Stimulated activated memory B cell treated with anti-CD40 and anti-IgM and Interleukin-4, amounts not matched to agents 10 μg/mL and 1 μg/mL and 100 μg/mL, for 72 hours (primary cell): ENCODE measurements around the gene BRI3BP.

Experiments
- ATAC-seq: fragments of 150-1000 bp; cut with Tn5 transposase; 2 replicates; pipeline ENCODE4 v1.10.0; 2021
- H3K27ac Mint-ChIP-seq: one replicate; pipeline ENCODE4 v1.8.0; 2022; ENCODE audit warnings: mild to moderate bottlenecking, mixed read lengths
- H3K27me3 Mint-ChIP-seq: one replicate; pipeline ENCODE4 v1.8.0; 2022; ENCODE audit warnings: mixed read lengths
- H3K36me3 Mint-ChIP-seq: one replicate; pipeline ENCODE4 v1.8.0; 2022; ENCODE audit warnings: mixed read lengths
- H3K4me1 Mint-ChIP-seq: one replicate; pipeline ENCODE4 v1.8.0; 2022; ENCODE audit warnings: mixed read lengths
- H3K4me3 Mint-ChIP-seq: one replicate; pipeline ENCODE4 v1.8.0; 2022; ENCODE audit warnings: mild to moderate bottlenecking, moderate library complexity, mixed read lengths
- H3K9me3 Mint-ChIP-seq: one replicate; pipeline ENCODE4 v1.8.0; 2022; ENCODE audit warnings: mixed read lengths

Gene BRI3BP, protein sequence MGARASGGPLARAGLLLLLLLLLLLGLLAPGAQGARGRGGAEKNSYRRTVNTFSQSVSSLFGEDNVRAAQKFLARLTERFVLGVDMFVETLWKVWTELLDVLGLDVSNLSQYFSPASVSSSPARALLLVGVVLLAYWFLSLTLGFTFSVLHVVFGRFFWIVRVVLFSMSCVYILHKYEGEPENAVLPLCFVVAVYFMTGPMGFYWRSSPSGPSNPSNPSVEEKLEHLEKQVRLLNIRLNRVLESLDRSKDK

DNA sequence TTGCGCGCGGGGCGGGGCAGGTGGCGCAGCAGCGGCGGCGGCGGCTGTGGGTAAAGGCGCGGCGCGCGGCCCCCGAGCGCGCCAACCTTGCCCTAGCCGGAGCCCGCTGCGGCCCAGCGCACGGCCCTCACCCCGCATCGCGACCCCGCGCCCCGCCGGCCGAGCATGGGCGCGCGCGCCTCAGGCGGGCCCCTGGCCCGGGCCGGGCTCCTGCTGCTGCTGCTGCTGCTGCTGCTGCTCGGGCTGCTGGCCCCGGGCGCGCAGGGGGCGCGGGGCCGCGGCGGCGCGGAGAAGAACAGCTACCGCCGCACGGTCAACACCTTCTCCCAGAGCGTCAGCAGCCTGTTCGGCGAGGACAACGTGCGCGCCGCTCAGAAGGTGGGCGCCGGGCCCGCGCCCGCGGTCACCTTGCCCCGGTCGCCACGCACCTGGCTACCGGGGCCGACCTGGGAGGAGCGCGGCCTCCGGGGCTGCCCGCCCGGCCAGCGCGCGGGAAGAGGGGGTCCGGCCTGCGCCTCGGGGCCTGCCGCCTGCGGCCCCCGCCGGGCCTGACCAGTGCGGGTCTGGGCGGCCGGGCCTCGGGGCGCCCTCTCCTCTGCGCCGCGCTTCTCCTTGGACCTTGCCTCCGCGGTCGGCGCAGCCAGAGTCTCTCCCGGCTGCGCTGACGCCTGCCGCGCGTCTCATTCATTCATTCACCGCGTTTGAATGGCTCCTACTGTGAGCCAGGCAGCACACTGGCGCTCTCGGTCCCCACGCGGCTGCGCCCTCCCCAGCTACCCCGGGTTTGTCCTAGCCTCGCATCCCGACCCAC is at the start of gene BRI3BP:
BRI3BP (plus strand) TSS at position 20 of the 811 bp plus-strand sequence; CDS start at position 166, 146 bp downstream.
- Mint-ChIP-seq H3K4me1 (peaks cover 45% of the 10 kb centered on the region), H3K4me3 (peak within 1 kb of the TSS; percentile 92), H3K27me3 (no peaks in the 10 kb centered on the region), H3K36me3 (no peaks in the 10 kb centered on the region), H3K9me3 (no peaks in the 10 kb centered on the region), H3K27ac (peak within 1 kb of the TSS; percentile 79)
- ATAC-seq: peak; percentile 87

- Mint-ChIP-seq H3K36me3 (peaks cover 47% of the 10 kb centered on the region), H3K27ac (peak overlapping the region; percentile 35), H3K9me3 (no peaks in the 10 kb centered on the region), H3K4me1 (peaks cover 4% of the 10 kb centered on the region), H3K27me3 (no peaks in the 10 kb centered on the region), H3K4me3 (no peak overlapping the region)
- ATAC-seq: no peak
These were observed 47.0 kb upstream of the BRI3BP start for GRCh38 chr12:124946447-124946793.

DNA sequence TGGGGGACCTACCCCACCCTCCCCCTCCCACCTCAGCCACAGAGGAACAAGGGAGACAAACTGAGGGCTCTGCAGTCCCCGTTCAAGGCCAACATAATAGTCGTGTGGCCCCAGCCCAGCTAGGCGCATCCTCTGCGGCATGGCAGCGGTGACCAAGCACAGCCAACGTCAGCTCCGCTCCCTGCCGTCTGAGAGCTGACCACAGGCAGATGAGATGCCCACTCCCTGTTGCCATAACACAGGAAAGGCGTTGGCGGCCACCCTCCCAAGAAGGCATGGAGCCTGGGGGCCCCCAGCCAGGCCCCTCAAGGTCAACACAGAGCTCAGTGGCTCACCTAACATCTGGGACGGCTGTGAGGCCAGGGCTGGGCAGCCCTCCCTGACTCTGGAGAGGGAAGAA is 46.4 kb upstream of the BRI3BP start:
- Mint-ChIP-seq H3K4me1 (peaks cover 4% of the 10 kb centered on the region), H3K9me3 (no peaks in the 10 kb centered on the region), H3K4me3 (no peak overlapping the region), H3K36me3 (peaks cover 52% of the 10 kb centered on the region), H3K27ac (no peak overlapping the region), H3K27me3 (no peaks in the 10 kb centered on the region)
- ATAC-seq: peak; percentile 12

- Mint-ChIP-seq H3K27me3 (no peaks in the 10 kb centered on the region), H3K9me3 (no peaks in the 10 kb centered on the region), H3K4me3 (no peak overlapping the region), H3K27ac (no peak overlapping the region), H3K36me3 (peaks cover 48% of the 10 kb centered on the region), H3K4me1 (peaks cover 4% of the 10 kb centered on the region)
- no peak for ATAC-seq
These were observed 45.7 kb upstream of the BRI3BP start for GRCh38 chr12:124947561-124948398.

- no peak for ATAC-seq
- no peaks in the 10 kb centered on the region for H3K27me3 Mint-ChIP-seq
- peaks cover 53% of the 10 kb centered on the region for H3K36me3 Mint-ChIP-seq
- H3K9me3 Mint-ChIP-seq: no peaks in the 10 kb centered on the region
- peaks cover 4% of the 10 kb centered on the region for H3K4me1 Mint-ChIP-seq
- H3K27ac Mint-ChIP-seq: no peak overlapping the region
- no peak overlapping the region for H3K4me3 Mint-ChIP-seq
These were observed 44.4 kb upstream of the BRI3BP start for GRCh38 chr12:124949066-124949465.

GRCh38 chr12:124949779-124950728 is 43.4 kb upstream of the BRI3BP start:
- peaks cover 4% of the 10 kb centered on the region for H3K4me1 Mint-ChIP-seq
- peaks cover 62% of the 10 kb centered on the region for H3K36me3 Mint-ChIP-seq
- H3K27ac Mint-ChIP-seq: no peak overlapping the region
- H3K4me3 Mint-ChIP-seq: no peak overlapping the region
- no peaks in the 10 kb centered on the region for H3K9me3 Mint-ChIP-seq
- no peaks in the 10 kb centered on the region for H3K27me3 Mint-ChIP-seq
- ATAC-seq: no peak

DNA sequence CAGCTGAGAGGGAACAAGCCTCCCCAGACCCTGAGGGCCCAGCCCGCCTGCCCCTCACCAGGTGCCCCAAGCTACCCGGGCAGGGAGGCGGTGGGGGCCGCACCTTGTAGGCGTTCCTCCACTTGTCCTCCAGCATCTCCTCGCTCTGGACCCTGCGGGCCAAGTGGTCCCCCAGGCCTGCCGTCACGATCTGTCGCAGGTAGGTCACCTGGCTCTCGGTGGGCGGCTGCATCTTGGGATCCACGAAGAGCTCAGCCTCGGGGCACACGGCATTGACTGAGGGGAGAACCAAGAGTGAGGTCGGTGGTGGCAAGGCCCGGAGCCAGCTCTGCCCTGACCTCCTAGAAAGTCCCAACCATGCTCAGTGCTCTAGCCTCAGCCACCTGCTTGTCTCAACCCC is 41.1 kb upstream of the BRI3BP start:
- H3K27ac Mint-ChIP-seq: no peak overlapping the region
- no peaks in the 10 kb centered on the region for H3K4me1 Mint-ChIP-seq
- H3K4me3 Mint-ChIP-seq: no peak overlapping the region
- no peak for ATAC-seq
- no peaks in the 10 kb centered on the region for H3K9me3 Mint-ChIP-seq
- H3K27me3 Mint-ChIP-seq: no peaks in the 10 kb centered on the region
- H3K36me3 Mint-ChIP-seq: peaks cover 68% of the 10 kb centered on the region

DNA sequence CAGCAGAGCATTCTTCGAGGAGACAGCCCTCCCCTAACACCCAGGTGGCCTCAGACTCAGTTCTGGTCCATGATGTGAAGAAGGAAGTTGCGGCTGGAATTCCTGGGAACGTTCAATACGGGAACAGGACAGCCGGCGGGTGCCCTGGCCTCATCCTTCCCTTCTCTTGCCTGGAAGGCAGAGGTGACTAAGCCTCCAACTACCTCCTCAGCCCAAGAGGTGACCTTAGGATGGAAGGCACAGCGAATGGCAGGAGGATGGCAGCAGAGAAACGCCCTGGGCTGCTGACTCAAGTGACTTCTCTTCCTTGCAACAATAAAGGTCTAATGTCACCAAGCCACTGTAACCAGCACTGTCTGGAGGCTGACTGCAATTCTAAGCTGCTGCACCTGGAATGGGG is 40.6 kb upstream of the BRI3BP start:
- Mint-ChIP-seq H3K4me1 (no peaks in the 10 kb centered on the region), H3K9me3 (no peaks in the 10 kb centered on the region), H3K4me3 (no peak overlapping the region), H3K36me3 (peaks cover 73% of the 10 kb centered on the region), H3K27me3 (no peaks in the 10 kb centered on the region), H3K27ac (no peak overlapping the region)
- ATAC-seq: no peak

DNA sequence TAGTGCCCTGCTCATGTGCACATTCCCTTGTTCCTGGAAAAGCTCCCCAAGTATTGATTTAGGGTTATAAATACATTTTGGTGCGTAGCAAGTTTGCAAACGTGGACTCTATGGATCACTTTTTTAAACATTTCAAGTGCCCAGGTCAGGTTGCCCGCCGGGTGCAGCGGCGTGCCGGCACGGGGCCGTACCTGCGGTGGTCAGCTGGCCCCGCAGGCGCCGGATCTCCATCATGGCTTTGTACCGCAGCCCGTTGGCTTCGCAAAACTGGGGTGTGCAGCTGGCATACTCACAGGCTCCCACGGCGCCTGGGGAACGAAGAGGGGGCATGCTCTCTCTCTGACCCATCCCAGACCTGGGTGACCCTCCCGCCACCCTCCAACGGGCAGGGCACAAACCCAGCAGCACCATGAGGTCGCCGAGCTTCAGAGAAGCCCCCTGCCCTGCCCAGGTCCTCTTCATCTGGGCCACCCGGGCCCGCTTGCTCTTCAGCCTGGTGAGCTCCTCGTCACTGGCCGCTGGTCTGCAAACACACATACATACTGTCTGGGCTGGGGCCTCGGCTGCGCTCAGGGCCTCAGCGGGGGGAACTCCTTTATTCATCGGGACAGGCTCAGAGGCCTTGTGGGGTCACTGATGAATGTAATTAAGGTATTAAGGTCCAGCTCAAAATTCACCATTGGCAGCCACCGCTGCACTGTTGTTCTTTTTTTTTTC is 39.6 kb upstream of the BRI3BP start:
- ATAC-seq: no peak
- Mint-ChIP-seq H3K27me3 (no peaks in the 10 kb centered on the region), H3K36me3 (peaks cover 78% of the 10 kb centered on the region)

DNA sequence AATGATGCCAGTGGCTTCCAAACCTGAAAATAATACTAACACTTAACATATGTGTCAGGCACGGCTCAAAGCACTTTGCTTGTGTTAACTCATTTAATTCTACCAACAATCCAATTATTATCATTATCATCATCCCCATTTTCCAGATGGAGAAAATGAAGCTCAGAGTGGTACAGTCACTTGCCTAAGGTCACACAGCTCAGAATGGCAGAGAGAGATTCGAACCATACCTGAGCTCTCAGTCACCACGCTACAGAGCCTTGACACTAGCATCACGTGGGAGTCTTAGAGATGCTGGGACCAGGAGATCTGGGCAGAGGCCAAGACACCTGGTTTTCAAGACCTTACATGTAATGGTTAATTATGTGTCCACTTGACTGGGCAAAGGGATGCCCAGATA is 38.7 kb upstream of the BRI3BP start:
- Mint-ChIP-seq H3K4me1 (no peaks in the 10 kb centered on the region), H3K27me3 (no peaks in the 10 kb centered on the region), H3K36me3 (peaks cover 76% of the 10 kb centered on the region)

More for the DNA sequence above, 39.6 kb upstream of the BRI3BP start:
- Mint-ChIP-seq H3K4me1 (no peaks in the 10 kb centered on the region), H3K4me3 (no peak overlapping the region), H3K9me3 (no peaks in the 10 kb centered on the region), H3K27ac (no peak overlapping the region)

DNA sequence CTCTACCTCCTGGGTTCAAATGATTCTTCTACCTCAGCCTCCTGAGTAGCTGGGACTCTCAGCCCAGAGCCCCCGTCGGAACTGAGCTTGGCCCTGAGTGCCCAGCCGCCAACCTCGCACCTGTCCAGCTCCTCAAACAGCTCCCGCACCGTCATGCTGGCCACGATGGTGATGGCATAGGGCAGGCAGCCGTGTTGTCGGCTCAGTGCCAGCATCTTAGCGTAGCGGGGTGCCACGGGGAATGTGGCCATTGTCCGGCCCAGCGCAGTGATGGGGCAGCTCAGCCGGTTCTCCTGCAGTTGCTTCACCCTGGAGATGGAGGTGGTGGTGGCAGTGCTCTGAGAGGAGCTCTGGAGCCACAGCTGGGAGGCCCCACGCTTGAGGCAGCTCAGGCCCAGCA is 36.9 kb upstream of the BRI3BP start:
- Mint-ChIP-seq H3K36me3 (peaks cover 79% of the 10 kb centered on the region), H3K9me3 (no peaks in the 10 kb centered on the region), H3K27me3 (no peaks in the 10 kb centered on the region), H3K4me3 (no peak overlapping the region), H3K27ac (no peak overlapping the region), H3K4me1 (no peaks in the 10 kb centered on the region)
- ATAC-seq: no peak

More for the DNA sequence above, 38.7 kb upstream of the BRI3BP start:
- no peak overlapping the region for H3K4me3 Mint-ChIP-seq
- H3K9me3 Mint-ChIP-seq: no peaks in the 10 kb centered on the region
- H3K27ac Mint-ChIP-seq: no peak overlapping the region
- ATAC-seq: no peak

- Mint-ChIP-seq H3K27ac (no peak overlapping the region), H3K9me3 (no peaks in the 10 kb centered on the region), H3K36me3 (peaks cover 80% of the 10 kb centered on the region), H3K4me3 (no peak overlapping the region), H3K4me1 (no peaks in the 10 kb centered on the region), H3K27me3 (no peaks in the 10 kb centered on the region)
- ATAC-seq: no peak
These were observed 32.4 kb upstream of the BRI3BP start for GRCh38 chr12:124961055-124961454.

DNA sequence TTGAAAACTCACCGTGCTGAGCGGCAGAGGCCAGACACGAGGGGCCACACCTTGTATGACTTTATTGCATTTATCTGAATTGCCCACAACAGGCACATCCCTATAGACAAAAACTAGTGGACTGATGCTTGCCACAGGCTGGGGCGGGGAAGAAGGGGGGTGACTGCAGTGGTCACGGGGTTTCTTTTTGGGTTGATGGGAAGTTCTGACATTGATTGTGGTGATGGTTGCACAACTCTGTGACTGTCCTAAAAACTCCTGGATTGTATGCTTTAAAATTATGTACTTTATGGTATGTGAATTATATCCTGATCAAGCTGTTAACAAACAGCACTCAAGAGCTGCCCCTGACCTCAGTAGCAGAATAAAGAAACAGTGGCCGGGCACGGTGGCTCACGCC is 30.2 kb upstream of the BRI3BP start:
- no peak overlapping the region for H3K27ac Mint-ChIP-seq
- H3K27me3 Mint-ChIP-seq: no peaks in the 10 kb centered on the region
- peaks cover 81% of the 10 kb centered on the region for H3K36me3 Mint-ChIP-seq
- no peak for ATAC-seq
- H3K4me3 Mint-ChIP-seq: no peak overlapping the region
- no peaks in the 10 kb centered on the region for H3K4me1 Mint-ChIP-seq
- no peaks in the 10 kb centered on the region for H3K9me3 Mint-ChIP-seq

DNA sequence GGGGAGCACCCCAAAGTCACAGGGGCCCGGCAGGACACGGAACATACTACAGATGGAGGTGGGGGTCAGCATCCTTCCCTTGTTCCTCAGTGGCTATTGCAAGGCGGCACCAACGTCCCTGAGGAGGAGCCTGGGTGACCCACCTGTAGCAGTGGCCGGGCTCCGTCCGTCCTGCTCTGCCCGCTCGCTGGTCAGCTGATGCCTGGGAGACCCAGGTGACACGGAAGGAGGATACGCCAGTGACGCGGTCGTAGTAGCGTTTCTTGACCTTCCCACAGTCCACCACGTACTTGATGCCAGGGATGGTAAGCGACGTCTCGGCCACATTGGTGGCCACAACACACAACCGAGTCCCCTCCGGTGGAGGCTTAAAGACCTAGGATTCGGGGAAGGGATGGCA is 29.2 kb upstream of the BRI3BP start:
- H3K4me1 Mint-ChIP-seq: no peaks in the 10 kb centered on the region

More for the DNA sequence above, 29.2 kb upstream of the BRI3BP start:
- H3K27ac Mint-ChIP-seq: no peak overlapping the region
- no peaks in the 10 kb centered on the region for H3K9me3 Mint-ChIP-seq
- H3K36me3 Mint-ChIP-seq: peaks cover 85% of the 10 kb centered on the region
- H3K27me3 Mint-ChIP-seq: no peaks in the 10 kb centered on the region
- no peak overlapping the region for H3K4me3 Mint-ChIP-seq
- ATAC-seq: peak; percentile 8
